KMS-11 (cell line): ENCODE data around the gene CFAP53.

Source experiments
- H2AFZ ChIP-seq: fragments of 200-600 bp; sonication (generic); 2 replicates; pipeline ENCODE4 v1.6.1; 2016; ENCODE audit warnings: antibody characterized with exemption, mixed run types, low read depth
- H3K27ac ChIP-seq: fragments of 200-600 bp; sonication (generic); 2 replicates; pipeline ENCODE4 v1.6.1; 2016; ENCODE audit warnings: mild to moderate bottlenecking, mixed run types
- H3K27me3 ChIP-seq: fragments of 200-600 bp; sonication (generic); 2 replicates; pipeline ENCODE4 v1.6.1; 2017; ENCODE audit warnings: mild to moderate bottlenecking, low read depth, mixed run types, moderate library complexity; ENCODE audit not compliant: insufficient read depth
- H3K36me3 ChIP-seq: fragments of 200-600 bp; sonication (generic); 2 replicates; pipeline ENCODE4 v1.6.1; 2017; ENCODE audit warnings: mild to moderate bottlenecking, mixed run types; ENCODE audit not compliant: insufficient read depth
- H3K4me1 ChIP-seq: fragments of 200-600 bp; sonication (generic); 2 replicates; pipeline ENCODE4 v1.6.1; 2016; ENCODE audit warnings: mild to moderate bottlenecking, low read depth, mixed run types; ENCODE audit not compliant: poor library complexity, severe bottlenecking
- H3K4me2 ChIP-seq: fragments of 200-600 bp; sonication (generic); 2 replicates; pipeline ENCODE4 v1.7.0; 2016; ENCODE audit warnings: mild to moderate bottlenecking, mixed run types
- H3K4me3 ChIP-seq: fragments of 200-600 bp; sonication (generic); IDR thresholded peaks from 2 replicates; pipeline ENCODE4 v1.6.1; 2017; ENCODE audit warnings: low read depth, low read length, mixed read lengths; ENCODE audit not compliant: insufficient read depth
- H3K79me2 ChIP-seq: fragments of 200-600 bp; sonication (generic); 2 replicates; pipeline ENCODE4 v1.6.1; 2016; ENCODE audit warnings: low read depth, mixed run types; ENCODE audit not compliant: insufficient read depth
- H3K9ac ChIP-seq: fragments of 200-600 bp; sonication (generic); 2 replicates; pipeline ENCODE4 v1.6.1; 2016; ENCODE audit warnings: mild to moderate bottlenecking, mixed run types
- H4K20me1 ChIP-seq: fragments of 200-600 bp; sonication (generic); 2 replicates; pipeline ENCODE4 v1.6.1; 2016; ENCODE audit warnings: mild to moderate bottlenecking, mixed run types; ENCODE audit not compliant: insufficient read depth
- TF ChIP-seq, protein P1 (sequence below): fragments of 200-600 bp; sonication (generic); conservative IDR thresholded peaks from 2 replicates; pipeline ENCODE4 v1.6.1; 2017; ENCODE audit warnings: low read depth, mild to moderate bottlenecking, antibody characterized with exemption, low read length, moderate library complexity, mixed read lengths

CFAP53 gene

DNA sequence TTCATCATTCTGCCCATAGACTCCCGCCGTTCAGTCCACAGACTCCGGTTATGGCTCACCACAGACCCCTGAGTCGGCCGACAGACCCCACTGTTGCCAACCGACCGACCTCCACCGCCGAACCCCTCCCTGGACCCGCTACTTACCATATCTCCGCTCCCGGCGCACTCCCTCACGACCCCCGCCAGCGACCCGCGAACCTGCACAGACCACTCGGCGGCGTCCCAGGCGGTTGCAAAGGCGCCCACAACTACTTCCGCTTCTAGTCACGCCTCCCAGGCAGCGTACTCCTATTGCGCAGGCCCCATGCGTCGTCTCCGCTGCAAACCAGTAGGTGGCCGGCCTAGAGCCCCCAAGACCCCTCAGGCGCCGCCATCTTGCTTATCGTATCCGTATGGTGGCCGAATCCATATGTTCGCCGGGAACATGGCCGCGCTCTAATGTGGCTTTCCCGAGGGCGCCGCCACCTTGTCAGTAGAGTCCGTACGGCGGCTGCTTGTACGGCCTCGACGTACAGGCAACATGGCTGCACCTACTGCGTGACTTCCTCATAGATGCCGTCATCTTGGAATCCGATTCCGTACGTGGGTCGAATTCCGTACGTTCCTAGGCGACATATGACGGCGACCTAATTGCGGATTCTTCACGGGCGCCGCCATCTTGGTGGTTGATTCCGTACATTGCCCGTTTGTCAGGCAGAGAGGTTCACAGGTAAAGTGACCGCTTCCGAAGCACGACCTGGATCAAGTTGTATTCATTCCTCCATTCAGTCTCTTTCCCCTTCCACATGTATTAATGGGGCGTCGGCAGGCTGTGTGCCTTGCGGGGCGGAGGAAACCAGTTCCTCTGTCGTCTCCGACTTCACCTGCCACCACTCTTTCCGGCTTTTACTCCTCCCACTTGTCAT is 21.4 kb upstream of the CFAP53 start, which contains the start of gene CXXC1:
CXXC1 (minus strand) TSS at position 252 of the 907 bp plus-strand sequence; CDS start at position 149, 103 bp downstream.
- H3K27ac ChIP-seq: peak within 1 kb of the TSS; percentile 60
- H3K4me2 ChIP-seq: peak within 1 kb of the TSS; percentile 97
- no peaks in the 10 kb centered on the region for H4K20me1 ChIP-seq
- no peaks in the 10 kb centered on the region for H3K36me3 ChIP-seq
- peak within 1 kb of the TSS; percentile 93 for H2AFZ ChIP-seq
- peaks cover 17% of the 10 kb centered on the region; the same call in 1 of the 2 replicates for H3K79me2 ChIP-seq
- H3K4me1 ChIP-seq: peaks cover 15% of the 10 kb centered on the region
- H3K27me3 ChIP-seq: no peaks in the 10 kb centered on the region
- TF ChIP-seq, protein P1, sequence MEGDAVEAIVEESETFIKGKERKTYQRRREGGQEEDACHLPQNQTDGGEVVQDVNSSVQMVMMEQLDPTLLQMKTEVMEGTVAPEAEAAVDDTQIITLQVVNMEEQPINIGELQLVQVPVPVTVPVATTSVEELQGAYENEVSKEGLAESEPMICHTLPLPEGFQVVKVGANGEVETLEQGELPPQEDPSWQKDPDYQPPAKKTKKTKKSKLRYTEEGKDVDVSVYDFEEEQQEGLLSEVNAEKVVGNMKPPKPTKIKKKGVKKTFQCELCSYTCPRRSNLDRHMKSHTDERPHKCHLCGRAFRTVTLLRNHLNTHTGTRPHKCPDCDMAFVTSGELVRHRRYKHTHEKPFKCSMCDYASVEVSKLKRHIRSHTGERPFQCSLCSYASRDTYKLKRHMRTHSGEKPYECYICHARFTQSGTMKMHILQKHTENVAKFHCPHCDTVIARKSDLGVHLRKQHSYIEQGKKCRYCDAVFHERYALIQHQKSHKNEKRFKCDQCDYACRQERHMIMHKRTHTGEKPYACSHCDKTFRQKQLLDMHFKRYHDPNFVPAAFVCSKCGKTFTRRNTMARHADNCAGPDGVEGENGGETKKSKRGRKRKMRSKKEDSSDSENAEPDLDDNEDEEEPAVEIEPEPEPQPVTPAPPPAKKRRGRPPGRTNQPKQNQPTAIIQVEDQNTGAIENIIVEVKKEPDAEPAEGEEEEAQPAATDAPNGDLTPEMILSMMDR: peak; percentile 43; the same call in 1 of the 2 replicates
- H3K9ac ChIP-seq: peak within 1 kb of the TSS; percentile 76
- no peak within 1 kb of the TSS for H3K4me3 ChIP-seq

DNA sequence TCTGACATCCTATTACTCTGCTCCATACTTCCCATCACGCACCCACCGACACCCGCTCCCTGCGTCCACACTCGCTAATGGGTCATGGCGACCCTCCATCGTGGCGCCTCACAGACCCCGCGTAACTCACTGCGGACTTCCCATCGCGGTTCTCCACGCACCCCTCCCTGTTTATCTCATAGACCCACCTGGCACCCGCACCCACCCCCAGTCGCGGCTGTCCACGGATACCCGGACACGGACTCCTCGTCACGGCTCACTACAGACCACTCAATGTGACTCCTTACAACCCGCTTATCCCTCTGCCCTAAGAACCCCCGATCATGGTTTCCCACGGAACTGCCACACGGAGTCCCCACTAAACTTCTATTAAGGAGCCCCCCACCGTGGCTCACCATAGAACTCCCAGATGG is 20.7 kb upstream of the CFAP53 start:
- peak overlapping the region; percentile 81 for H3K4me2 ChIP-seq
- H3K9ac ChIP-seq: peak overlapping the region; percentile 76
- H3K27me3 ChIP-seq: no peaks in the 10 kb centered on the region
- peaks cover 17% of the 10 kb centered on the region; the same call in 1 of the 2 replicates for H3K79me2 ChIP-seq
- H3K4me3 ChIP-seq: no peak overlapping the region
- no peaks in the 10 kb centered on the region for H4K20me1 ChIP-seq
- TF ChIP-seq, protein P1: no peak
- H3K4me1 ChIP-seq: peaks cover 18% of the 10 kb centered on the region
- peak overlapping the region; percentile 60; the same call in 1 of the 2 replicates for H3K27ac ChIP-seq
- peak overlapping the region; percentile 62 for H2AFZ ChIP-seq
- no peaks in the 10 kb centered on the region; the same call in 1 of the 2 replicates for H3K36me3 ChIP-seq

DNA sequence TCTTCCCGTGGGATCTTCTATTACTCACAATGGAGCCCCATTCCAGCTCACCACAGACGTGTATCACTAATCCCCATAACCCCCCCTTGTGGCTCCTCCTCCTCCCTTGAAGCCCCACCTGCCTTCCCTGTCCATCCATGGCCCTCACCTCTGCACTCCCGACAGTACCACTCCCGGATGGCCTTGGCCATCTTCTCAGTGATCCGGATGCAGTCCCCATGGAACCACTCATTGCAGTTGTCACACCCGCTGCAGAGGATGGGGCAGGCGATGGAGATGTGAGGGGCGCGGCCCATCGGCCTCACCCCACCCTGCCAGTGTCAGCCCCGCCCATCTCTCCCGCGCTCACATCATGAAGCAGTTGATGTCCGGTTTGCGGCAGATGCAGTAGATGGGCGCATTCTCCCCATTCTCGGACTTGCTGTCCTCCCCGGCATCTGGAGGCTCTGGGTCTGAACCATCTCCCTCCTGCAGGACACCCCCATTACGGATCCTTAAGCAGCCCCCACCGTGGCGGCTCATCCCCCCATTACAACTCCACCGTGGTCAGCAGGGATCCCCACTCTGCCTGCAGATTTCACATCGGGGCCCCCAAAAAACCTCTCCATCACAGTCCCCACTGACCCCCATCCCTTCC is 20.2 kb upstream of the CFAP53 start:
- TF ChIP-seq, protein P1: no peak
- H3K4me1 ChIP-seq: peaks cover 20% of the 10 kb centered on the region
- H4K20me1 ChIP-seq: no peaks in the 10 kb centered on the region
- H3K9ac ChIP-seq: peak overlapping the region; percentile 76; the same call in 1 of the 2 replicates
- H3K27me3 ChIP-seq: no peaks in the 10 kb centered on the region
- H3K79me2 ChIP-seq: peaks cover 17% of the 10 kb centered on the region; the same call in 1 of the 2 replicates
- peak overlapping the region; percentile 81 for H3K4me2 ChIP-seq
- H3K4me3 ChIP-seq: no peak overlapping the region
- H2AFZ ChIP-seq: no peak overlapping the region
- no peaks in the 10 kb centered on the region; the same call in 1 of the 2 replicates for H3K36me3 ChIP-seq
- no peak overlapping the region for H3K27ac ChIP-seq

DNA sequence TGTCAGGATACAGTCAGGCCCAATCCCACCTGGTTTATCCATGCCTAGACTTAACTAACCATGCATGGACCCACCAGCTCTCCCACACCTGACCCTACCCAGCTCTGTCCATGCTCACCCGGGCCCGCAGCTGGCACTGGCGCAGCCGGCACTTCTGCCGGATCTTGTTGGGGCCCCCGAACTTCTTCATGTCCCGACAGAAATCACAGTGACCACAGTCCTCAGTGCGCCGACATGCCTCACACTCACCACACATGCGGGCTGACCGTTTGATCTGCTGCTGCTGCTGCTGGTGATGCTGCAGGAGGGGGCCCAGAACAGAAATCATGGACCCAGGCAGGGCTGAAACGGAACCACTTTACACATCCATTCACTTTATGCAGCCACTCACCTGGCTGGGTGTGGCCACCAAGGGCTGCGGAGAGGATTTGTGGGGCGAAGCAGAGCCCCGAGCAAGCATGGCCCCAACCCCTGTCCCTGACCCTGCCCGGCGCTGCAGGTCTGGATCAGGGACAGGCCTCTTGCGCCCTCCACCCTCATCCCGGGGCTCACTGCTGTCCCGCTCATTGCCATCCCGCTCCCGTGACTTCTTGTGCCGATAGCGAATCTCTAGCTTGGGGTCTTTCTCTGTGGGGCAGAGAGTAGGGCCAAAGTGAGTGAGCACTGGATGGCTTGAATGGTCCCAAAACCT is 19.5 kb upstream of the CFAP53 start:
- no peak overlapping the region for H3K4me3 ChIP-seq
- H3K27ac ChIP-seq: no peak overlapping the region

More for the DNA sequence above, 19.5 kb upstream of the CFAP53 start:
- Histone ChIP-seq H3K36me3 (no peaks in the 10 kb centered on the region; the same call in 1 of the 2 replicates), H2AFZ (no peak overlapping the region), H3K4me2 (no peak overlapping the region), H3K4me1 (peaks cover 20% of the 10 kb centered on the region), H3K9ac (no peak overlapping the region), H4K20me1 (no peaks in the 10 kb centered on the region), H3K79me2 (peaks cover 22% of the 10 kb centered on the region), H3K27me3 (no peaks in the 10 kb centered on the region)
- TF ChIP-seq, protein P1: no peak
